ENCODE measurements around the gene ACOX1. TPM values are rescaled to one million over a fixed set of nuclear protein-coding genes. Genes with fewer than 3 reads are reported as not detected.

ACOX1 gene
- total and polyA plus RNA-seq, 2 of the 13 experiments (the other 11 are each of a cell fraction or from before 2014, with no cell fraction given), result 86.4 to 120 TPM

- no peak for FAIRE-seq
These were observed 13.5 kb downstream of the ACOX1 start for GRCh38 chr17:75965468-75965867.

GRCh38 chr17:75959839-75960511 lies 19.0 kb downstream of the ACOX1 start:
- no peak overlapping the region for H3K4me3 ChIP-seq (replicated peaks in 1 of 3; ENCODE audit: insufficient read depth in 1 of 3, low read depth in 2 of 3, low read length in 3 of 3)
- POLR2A ChIA-PET, result interaction anchor here (0.5 to 4.3 kb wide), 12 partner anchors 9 to 55 kb away, joined by 3 to 39 read pairs (median 5); partner anchors contain the start of genes ACOX1, FBF1, MRPL38 and TEN1
- H3K9me3 ChIP-seq (ENCODE audit: low read length), result no peaks in the 10 kb centered on the region
- no peak overlapping the region for H3K9ac ChIP-seq (ENCODE audit: insufficient read depth, low read depth, low read length)
- no peak for DNase-seq (ENCODE audit: low spot score)
- H4K20me1 ChIP-seq (ENCODE audit: insufficient read depth, low read length), result peaks cover 67% of the 10 kb centered on the region
- peak overlapping the region; percentile 52 for H3K27ac ChIP-seq (ENCODE audit: extremely low read length, insufficient read depth, low read length)
- H3K4me2 ChIP-seq (ENCODE audit: low read depth, low read length), result peak overlapping the region; percentile 59
- intact Hi-C loops (cut with micrococcal nuclease; ENCODE audit: unreplicated experiment), result no loop called here
- CTCF ChIA-PET (ENCODE audit: low intra/inter-chr PET ratio, low total read pairs), result no interaction called here
- no peaks in the 10 kb centered on the region for H3K27me3 ChIP-seq (ENCODE audit: control insufficient read depth in 1 of 2, insufficient read depth in 2 of 2, low read length in 2 of 2)
- H3K4me1 ChIP-seq (ENCODE audit: insufficient read depth, low read length), result peaks cover 37% of the 10 kb centered on the region
- FAIRE-seq, result no peak
- BruUV-seq (replicated peaks), result no TSS peak
- 85% methylated on average over 11 of the region's 11 CpGs for WGBS (ENCODE audit: low lambda C conversion rate)
- in situ Hi-C loops (cut with HindIII; ENCODE audit: extremely low pct_ligation_motif_present, low pct_unique_long_range_greater_than_20kb), result loop anchor here (5.0 kb wide), 1 partner anchor 47 kb away; no protein-coding TSS in a partner anchor
- peak; percentile 75 for ATAC-seq
- peaks cover 66% of the 10 kb centered on the region for H3K79me2 ChIP-seq (ENCODE audit: insufficient read depth, low read length)
- H2AFZ ChIP-seq (ENCODE audit: low read length), result no peak overlapping the region
- peaks cover 22 to 54% of the 10 kb centered on the region in 2 experiments for H3K36me3 ChIP-seq (replicated peaks in 1 of 2; ENCODE audit: control insufficient read depth in 1 of 2, insufficient read depth in 2 of 2, low read length in 2 of 2)
- TF ChIP-seq MAFG (CRISPR knock-in tag; IDR thresholded peaks at IDR 0.05) (no peak), NFATC3 (CRISPR knock-in tag; IDR thresholded peaks at IDR 0.05) (no peak), KLF11 (CRISPR knock-in tag; IDR thresholded peaks at IDR 0.05) (no peak), FOXA3 (CRISPR knock-in tag; IDR thresholded peaks at IDR 0.05) (no peak)
- TF ChIP-seq, protein P1, sequence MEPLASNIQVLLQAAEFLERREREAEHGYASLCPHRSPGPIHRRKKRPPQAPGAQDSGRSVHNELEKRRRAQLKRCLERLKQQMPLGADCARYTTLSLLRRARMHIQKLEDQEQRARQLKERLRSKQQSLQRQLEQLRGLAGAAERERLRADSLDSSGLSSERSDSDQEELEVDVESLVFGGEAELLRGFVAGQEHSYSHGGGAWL (CRISPR knock-in tag; IDR thresholded peaks at IDR 0.05), result no peak
- TF ChIP-seq, protein P2, sequence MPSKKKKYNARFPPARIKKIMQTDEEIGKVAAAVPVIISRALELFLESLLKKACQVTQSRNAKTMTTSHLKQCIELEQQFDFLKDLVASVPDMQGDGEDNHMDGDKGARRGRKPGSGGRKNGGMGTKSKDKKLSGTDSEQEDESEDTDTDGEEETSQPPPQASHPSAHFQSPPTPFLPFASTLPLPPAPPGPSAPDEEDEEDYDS (CRISPR knock-in tag; IDR thresholded peaks at IDR 0.05), result no peak
- TF ChIP-seq, protein P3, sequence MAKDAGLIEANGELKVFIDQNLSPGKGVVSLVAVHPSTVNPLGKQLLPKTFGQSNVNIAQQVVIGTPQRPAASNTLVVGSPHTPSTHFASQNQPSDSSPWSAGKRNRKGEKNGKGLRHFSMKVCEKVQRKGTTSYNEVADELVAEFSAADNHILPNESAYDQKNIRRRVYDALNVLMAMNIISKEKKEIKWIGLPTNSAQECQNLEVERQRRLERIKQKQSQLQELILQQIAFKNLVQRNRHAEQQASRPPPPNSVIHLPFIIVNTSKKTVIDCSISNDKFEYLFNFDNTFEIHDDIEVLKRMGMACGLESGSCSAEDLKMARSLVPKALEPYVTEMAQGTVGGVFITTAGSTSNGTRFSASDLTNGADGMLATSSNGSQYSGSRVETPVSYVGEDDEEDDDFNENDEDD (CRISPR knock-in tag; IDR thresholded peaks at IDR 0.05; ENCODE audit: borderline replicate concordance), result no peak
- TF ChIP-seq, protein P4, sequence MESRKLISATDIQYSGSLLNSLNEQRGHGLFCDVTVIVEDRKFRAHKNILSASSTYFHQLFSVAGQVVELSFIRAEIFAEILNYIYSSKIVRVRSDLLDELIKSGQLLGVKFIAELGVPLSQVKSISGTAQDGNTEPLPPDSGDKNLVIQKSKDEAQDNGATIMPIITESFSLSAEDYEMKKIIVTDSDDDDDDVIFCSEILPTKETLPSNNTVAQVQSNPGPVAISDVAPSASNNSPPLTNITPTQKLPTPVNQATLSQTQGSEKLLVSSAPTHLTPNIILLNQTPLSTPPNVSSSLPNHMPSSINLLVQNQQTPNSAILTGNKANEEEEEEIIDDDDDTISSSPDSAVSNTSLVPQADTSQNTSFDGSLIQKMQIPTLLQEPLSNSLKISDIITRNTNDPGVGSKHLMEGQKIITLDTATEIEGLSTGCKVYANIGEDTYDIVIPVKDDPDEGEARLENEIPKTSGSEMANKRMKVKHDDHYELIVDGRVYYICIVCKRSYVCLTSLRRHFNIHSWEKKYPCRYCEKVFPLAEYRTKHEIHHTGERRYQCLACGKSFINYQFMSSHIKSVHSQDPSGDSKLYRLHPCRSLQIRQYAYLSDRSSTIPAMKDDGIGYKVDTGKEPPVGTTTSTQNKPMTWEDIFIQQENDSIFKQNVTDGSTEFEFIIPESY (CRISPR knock-in tag; IDR thresholded peaks at IDR 0.05), result no peak

More at GRCh38 chr17:75965468-75965867, 13.5 kb downstream of the ACOX1 start:
- no peaks in the 10 kb centered on the region for H3K9me3 ChIP-seq (ENCODE audit: low read length)
- ATAC-seq, result no peak
- H3K27ac ChIP-seq (ENCODE audit: extremely low read length, insufficient read depth, low read length), result peak overlapping the region; percentile 0
- H3K79me2 ChIP-seq (ENCODE audit: insufficient read depth, low read length), result peaks cover 75% of the 10 kb centered on the region
- DNase-seq (ENCODE audit: low spot score), result no peak
- no peak overlapping the region for H2AFZ ChIP-seq (ENCODE audit: low read length)
- POLR2A ChIA-PET, result interaction anchor here (1.0 to 2.4 kb wide), 4 partner anchors 11 to 32 kb away, joined by 3 to 9 read pairs (median 4); partner anchors contain the start of gene FBF1
- no TSS peak for BruUV-seq (replicated peaks)
- H3K9ac ChIP-seq (ENCODE audit: insufficient read depth, low read depth, low read length), result no peak overlapping the region
- no peak overlapping the region for H3K4me3 ChIP-seq (replicated peaks in 1 of 3; ENCODE audit: insufficient read depth in 1 of 3, low read depth in 2 of 3, low read length in 3 of 3)
- intact Hi-C loops (cut with micrococcal nuclease; ENCODE audit: unreplicated experiment), result no loop called here
- WGBS (ENCODE audit: low lambda C conversion rate), result 96% methylated on average over 6 of the region's 6 CpGs
- TF ChIP-seq ZNF121 (CRISPR knock-in tag; IDR thresholded peaks at IDR 0.05), result peak; percentile 62; the same call in 1 of the 2 replicates
- no peak for TF ChIP-seq CBFB (CRISPR knock-in tag; IDR thresholded peaks at IDR 0.05)
- TF ChIP-seq, protein P5, sequence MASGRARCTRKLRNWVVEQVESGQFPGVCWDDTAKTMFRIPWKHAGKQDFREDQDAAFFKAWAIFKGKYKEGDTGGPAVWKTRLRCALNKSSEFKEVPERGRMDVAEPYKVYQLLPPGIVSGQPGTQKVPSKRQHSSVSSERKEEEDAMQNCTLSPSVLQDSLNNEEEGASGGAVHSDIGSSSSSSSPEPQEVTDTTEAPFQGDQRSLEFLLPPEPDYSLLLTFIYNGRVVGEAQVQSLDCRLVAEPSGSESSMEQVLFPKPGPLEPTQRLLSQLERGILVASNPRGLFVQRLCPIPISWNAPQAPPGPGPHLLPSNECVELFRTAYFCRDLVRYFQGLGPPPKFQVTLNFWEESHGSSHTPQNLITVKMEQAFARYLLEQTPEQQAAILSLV (CRISPR knock-in tag; IDR thresholded peaks at IDR 0.05; ENCODE audit: borderline replicate concordance), result no peak
- no peak overlapping the region for H3K4me2 ChIP-seq (ENCODE audit: low read depth, low read length)
- H3K4me1 ChIP-seq (ENCODE audit: insufficient read depth, low read length), result peaks cover 33% of the 10 kb centered on the region
- peaks cover 19 to 51% of the 10 kb centered on the region in 2 experiments for H3K36me3 ChIP-seq (replicated peaks in 1 of 2; ENCODE audit: control insufficient read depth in 1 of 2, insufficient read depth in 2 of 2, low read length in 2 of 2)
- in situ Hi-C loops (cut with HindIII; ENCODE audit: extremely low pct_ligation_motif_present, low pct_unique_long_range_greater_than_20kb), result no loop called here
- CTCF ChIA-PET (ENCODE audit: low intra/inter-chr PET ratio, low total read pairs), result no interaction called here
- H3K27me3 ChIP-seq (ENCODE audit: control insufficient read depth in 1 of 2, insufficient read depth in 2 of 2, low read length in 2 of 2), result no peaks in the 10 kb centered on the region
- peaks cover 68% of the 10 kb centered on the region for H4K20me1 ChIP-seq (ENCODE audit: insufficient read depth, low read length)
